ENCODE measurements around the gene STK38. TPM values are rescaled to one million over a fixed set of nuclear protein-coding genes. Genes with fewer than 3 reads are reported as not detected.

Gene STK38
- total and polyA plus RNA-seq, 9 of the 15 experiments (the other 6 are each of a cell fraction or from before 2014, with no cell fraction given), result 5.7 to 28.7 (median 19.5) TPM

- TF ChIP-seq ZNF644 (tag; IDR thresholded peaks at IDR 0.05; ENCODE audit: low read depth), result no peak; the same call in 1 of the 2 replicates
- TF ChIP-seq ATF7 (IDR thresholded peaks at IDR 0.05), result peak; percentile 55; the same call in 1 of the 2 replicates
- TF ChIP-seq, protein P1, sequence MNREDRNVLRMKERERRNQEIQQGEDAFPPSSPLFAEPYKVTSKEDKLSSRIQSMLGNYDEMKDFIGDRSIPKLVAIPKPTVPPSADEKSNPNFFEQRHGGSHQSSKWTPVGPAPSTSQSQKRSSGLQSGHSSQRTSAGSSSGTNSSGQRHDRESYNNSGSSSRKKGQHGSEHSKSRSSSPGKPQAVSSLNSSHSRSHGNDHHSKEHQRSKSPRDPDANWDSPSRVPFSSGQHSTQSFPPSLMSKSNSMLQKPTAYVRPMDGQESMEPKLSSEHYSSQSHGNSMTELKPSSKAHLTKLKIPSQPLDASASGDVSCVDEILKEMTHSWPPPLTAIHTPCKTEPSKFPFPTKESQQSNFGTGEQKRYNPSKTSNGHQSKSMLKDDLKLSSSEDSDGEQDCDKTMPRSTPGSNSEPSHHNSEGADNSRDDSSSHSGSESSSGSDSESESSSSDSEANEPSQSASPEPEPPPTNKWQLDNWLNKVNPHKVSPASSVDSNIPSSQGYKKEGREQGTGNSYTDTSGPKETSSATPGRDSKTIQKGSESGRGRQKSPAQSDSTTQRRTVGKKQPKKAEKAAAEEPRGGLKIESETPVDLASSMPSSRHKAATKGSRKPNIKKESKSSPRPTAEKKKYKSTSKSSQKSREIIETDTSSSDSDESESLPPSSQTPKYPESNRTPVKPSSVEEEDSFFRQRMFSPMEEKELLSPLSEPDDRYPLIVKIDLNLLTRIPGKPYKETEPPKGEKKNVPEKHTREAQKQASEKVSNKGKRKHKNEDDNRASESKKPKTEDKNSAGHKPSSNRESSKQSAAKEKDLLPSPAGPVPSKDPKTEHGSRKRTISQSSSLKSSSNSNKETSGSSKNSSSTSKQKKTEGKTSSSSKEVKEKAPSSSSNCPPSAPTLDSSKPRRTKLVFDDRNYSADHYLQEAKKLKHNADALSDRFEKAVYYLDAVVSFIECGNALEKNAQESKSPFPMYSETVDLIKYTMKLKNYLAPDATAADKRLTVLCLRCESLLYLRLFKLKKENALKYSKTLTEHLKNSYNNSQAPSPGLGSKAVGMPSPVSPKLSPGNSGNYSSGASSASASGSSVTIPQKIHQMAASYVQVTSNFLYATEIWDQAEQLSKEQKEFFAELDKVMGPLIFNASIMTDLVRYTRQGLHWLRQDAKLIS (CRISPR knock-in tag; IDR thresholded peaks at IDR 0.05), result peak; percentile 50; the same call in 1 of the 2 replicates
- no peak for TF ChIP-seq E2F4 (CRISPR knock-in tag; IDR thresholded peaks at IDR 0.05; ENCODE audit: low read depth)
- TF ChIP-seq ZKSCAN8 (CRISPR knock-in tag; IDR thresholded peaks at IDR 0.05), result peak; percentile 48; the same call in 1 of the 2 replicates
- no peak for TF ChIP-seq ZNF408 (CRISPR knock-in tag; IDR thresholded peaks at IDR 0.05; ENCODE audit: low read depth)
- peak; percentile 37; the same call in 1 of the 2 replicates for TF ChIP-seq RB1 (IDR thresholded peaks at IDR 0.05; ENCODE audit: low read depth)
- no peak for TF ChIP-seq ZNF512 (tag; IDR thresholded peaks at IDR 0.05)
- 0 out of 2 replicates have a peak, but pooled peaks have one; percentile 68 for TF ChIP-seq HES1 (IDR thresholded peaks at IDR 0.05; ENCODE audit: low read depth)
- TF ChIP-seq ZNF280B (CRISPR knock-in tag; IDR thresholded peaks at IDR 0.05), result no peak
- TF ChIP-seq, protein P2, sequence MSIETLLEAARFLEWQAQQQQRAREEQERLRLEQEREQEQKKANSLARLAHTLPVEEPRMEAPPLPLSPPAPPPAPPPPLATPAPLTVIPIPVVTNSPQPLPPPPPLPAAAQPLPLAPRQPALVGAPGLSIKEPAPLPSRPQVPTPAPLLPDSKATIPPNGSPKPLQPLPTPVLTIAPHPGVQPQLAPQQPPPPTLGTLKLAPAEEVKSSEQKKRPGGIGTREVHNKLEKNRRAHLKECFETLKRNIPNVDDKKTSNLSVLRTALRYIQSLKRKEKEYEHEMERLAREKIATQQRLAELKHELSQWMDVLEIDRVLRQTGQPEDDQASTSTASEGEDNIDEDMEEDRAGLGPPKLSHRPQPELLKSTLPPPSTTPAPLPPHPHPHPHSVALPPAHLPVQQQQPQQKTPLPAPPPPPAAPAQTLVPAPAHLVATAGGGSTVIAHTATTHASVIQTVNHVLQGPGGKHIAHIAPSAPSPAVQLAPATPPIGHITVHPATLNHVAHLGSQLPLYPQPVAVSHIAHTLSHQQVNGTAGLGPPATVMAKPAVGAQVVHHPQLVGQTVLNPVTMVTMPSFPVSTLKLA (conservative IDR thresholded peaks at IDR 0.05), result 0 out of 4 replicates have a peak, but pooled peaks of 1 of the 2 experiments have one; percentile 40
- TF ChIP-seq CREB1 (IDR thresholded peaks at IDR 0.05), result peak; percentile 66
- no peak for TF ChIP-seq CREB1 (CRISPR knock-in tag; IDR thresholded peaks at IDR 0.05)
- peak; percentile 76 to 89 for TF ChIP-seq TRIM24 (IDR thresholded peaks at IDR 0.05)
Measured at GRCh38 chr6:36478051-36478526, 69.2 kb downstream of the STK38 start (continued).

All from K562 (cell line).